NCI-H1694 treated with DMSO at 0.1 percent for 48 hours (cell line): ENCODE results near the gene MAN1C1.
"Not testable (repeated sequence)": the region's sequence is repeated elsewhere in the genome, so short reads cannot be mapped to it uniquely, and the experiment has no call there.

ENCODE experiments used
- DNase-seq: peaks from one replicate; lab custom pipeline; 2025; lab: John Stamatoyannopoulos, UW

Gene MAN1C1

DNA sequence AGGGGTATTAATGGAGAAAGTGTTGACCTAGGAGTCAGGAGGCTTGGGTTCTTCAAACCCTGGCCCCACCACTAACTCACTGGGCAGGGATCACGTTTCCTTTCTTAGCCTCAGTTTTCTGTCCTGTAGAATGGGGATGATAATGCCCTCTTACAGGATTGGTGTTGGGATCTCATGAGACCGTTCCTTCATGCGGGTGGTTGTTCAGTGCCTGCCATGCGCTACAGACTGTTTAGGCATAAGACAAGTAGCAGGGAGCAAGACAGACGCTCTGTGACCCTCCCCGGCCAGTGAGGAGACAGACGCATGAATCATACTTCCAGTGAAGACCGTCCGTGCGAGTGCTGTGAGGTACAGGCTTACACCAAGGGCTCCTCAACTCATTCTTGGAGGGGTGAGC lies 81.7 kb downstream of the MAN1C1 start:
- no peak for DNase-seq

DNA sequence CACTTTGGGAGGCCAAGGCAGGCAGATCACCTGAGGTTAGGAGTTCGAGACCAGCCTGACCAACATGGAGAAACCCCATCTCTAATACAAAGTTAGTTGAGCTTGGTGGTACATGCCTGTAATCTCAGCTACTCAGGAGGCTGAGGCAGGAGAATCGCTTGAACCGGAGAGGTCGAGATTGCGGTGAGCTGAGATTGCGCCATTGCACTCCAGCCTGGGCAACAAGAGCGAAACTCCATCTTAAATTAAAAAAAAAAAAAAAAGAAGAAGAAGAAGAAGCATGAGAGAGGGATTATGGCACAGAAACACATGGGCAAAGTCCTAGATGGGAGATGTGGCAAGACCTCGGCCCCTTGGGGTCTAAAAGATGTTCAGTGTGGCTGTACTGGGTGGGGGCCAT lies 82.5 kb downstream of the MAN1C1 start:
- DNase-seq = not testable (repeated sequence)

DNA sequence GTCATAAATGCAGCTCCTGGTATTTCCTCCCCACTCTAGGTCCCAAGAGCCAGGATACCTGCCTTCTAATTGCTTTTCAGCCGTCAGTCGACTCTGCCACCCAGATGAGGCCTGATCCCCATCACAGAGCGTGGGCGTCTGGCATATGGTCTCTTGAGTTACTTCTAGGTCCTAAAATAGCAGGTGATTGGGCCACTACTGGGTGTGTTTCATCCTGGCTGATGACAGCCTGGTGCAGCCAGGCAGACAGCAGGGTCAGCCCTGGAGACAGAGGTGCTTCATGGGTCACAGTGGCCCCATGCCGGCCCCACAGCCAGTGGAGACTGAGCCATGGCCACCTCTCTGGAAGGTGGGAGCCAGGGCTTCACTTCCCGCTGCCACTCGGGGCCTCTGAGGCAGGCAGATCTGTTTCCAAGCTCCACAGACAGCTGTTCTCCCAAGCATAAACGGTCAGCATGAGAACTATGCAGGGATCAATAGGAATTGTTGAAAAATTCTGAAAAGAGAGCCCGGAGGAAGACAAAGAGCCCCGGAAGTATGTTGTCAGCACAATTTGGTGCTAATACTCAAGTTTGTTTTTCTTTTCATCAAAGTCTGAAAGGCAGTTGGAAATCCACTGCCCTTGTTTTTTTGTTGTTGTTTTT lies 83.0 kb downstream of the MAN1C1 start:
- peak; percentile 5 for DNase-seq

DNA sequence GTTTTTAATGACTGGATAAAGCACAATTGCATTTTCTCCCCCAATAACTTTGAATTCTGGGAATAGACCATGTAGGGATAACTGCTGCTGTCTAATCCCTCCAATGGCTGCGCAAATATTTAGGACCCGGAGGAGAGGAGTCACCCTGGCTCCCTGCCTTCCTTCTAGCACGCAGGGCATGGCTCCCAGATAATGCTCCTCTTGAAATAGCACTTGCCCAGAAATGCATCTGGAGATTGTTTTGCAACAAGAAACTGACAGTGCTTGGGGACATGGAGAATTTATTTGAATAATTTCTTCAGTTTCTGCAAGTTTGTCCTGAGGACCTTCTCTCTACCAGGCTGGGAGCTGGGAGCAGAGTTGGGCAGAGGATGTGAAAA lies 83.5 kb downstream of the MAN1C1 start:
- DNase-seq = no peak

DNA sequence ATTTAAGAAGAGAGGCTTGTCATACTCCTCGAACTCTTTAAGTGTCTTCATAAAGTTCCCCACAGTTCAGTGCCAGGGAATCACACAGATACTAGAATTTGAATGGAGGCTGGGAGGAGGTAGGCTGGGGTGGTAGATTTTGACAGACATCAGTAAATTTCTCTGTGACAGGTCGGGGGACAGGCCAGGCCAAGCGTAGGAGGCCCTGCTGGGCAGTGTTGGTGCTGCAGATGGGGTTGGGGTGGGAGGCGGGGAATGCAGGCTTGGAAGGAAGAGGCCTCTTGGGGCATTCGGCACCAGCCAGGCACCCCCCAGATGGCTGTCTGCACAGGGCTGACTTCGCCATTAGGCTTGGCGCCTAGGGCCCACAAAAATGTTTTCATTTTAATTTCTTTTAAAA lies 84.0 kb downstream of the MAN1C1 start:
- no peak for DNase-seq

DNA sequence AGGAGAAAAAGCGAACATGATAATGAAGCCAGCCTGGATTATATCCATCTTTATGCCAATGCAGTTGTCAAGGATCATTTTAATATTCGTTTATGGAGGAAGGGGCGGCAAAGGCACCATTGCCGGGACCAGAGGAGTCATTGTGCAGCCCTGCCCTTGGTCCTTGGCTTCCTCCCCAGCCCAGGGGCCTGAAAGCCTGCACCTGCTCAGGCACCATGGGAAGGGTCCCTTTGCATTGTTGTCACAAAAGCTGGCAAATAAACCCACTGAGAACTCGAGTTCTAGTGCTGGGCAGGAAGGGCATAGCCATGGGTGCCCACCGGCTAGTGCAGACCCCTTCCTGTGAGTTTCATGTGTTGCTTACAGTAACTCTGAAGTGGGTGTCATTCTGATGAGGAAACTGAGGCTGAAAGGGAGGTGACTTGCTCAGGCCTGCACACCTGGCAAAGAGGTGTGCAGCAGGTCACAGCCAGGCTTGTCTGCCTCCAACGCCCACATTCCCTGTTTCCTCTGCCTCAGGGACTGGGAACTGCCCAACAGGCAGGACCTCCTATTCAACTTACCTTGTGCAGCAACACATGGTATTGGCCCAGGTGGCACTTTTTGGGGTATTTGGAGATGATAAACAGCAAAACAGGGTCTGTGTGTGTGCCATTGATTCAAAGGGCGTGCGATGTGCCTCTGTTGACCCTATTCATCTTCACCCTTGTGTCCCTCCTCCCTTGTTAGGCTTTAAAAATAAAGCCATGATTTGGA lies 84.6 kb downstream of the MAN1C1 start:
- DNase-seq = no peak

DNA sequence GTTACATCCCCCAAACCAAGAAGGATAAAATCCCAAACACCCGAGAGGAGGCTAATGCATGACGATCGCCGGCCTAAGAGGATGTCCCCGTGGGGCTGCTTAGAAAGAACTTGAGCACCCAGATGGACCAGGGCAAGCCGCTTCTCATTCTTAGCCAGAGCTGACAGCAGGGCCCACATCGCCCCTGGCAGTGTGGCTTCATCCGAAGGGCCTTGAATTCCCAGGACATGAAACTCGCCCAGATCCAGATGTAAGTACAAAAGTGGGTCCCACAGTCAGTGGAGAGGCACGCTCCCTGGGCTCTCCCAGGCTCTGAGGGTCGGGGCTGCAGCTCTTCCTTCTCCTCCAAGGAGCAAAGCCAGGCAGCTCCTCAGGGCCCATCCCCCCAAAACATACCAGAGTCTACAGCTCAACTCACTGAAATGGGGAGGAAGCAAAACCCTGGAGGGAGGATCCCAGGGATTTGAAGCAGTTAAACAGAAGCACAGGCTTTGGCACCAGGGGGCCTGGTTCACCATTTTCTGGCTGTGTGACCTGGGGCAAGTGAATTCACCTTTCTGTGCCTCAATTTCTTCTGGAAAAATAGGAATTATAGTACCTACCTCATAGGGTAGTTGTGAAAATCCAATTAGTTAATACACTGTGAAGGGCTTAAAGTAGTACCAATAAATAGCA lies 85.6 kb downstream of the MAN1C1 start:
- no peak for DNase-seq

DNA sequence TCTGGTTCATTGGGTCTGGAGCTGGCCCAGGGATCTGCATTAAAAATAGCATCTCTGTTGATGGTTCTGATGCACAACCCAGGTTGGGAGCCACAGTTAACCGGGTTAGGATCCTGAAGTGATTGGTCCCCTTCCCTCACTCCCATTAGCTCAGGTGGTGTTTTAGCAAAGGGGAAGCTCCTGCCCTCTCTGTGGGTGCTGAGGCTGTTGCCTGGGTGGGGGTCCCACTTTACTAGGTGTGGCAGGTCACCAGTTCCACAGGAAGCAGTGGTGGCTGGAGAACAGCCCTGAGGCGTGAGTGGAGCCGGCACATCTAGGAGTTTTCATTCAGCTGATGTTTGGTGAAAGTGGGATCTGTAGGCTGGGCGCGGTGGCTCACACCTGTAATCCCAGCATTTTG lies 86.5 kb downstream of the MAN1C1 start:
- DNase-seq = no peak

DNA sequence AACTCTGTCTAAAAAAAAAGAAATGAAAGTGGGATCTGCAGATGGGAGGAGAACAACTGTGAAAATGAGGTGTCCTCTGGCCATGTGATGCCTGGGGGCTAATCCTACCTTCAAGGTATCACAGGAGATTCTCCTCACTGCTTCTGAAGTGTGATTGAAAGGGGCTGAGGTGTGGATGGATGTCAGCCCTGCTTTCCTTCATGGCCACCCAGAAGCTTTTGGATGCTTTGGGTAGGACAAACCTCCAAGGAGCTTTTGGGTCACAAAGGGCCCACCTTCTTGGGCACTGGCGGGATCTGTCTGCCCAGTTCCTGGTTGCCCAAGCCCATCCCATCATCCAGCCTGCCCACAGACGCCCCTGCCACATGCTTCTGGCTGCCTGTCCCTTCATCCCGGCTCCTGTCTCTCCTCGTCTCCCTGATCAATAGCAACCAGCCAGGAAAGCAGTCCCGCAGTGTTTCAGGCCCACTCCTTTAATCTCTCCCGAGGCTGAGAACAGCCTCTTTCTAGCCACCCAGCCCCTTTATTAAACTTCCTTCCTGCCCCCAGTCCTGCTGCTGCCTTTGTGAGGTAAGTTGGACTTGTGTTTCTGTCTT lies 87.2 kb downstream of the MAN1C1 start:
- DNase-seq = no peak

DNA sequence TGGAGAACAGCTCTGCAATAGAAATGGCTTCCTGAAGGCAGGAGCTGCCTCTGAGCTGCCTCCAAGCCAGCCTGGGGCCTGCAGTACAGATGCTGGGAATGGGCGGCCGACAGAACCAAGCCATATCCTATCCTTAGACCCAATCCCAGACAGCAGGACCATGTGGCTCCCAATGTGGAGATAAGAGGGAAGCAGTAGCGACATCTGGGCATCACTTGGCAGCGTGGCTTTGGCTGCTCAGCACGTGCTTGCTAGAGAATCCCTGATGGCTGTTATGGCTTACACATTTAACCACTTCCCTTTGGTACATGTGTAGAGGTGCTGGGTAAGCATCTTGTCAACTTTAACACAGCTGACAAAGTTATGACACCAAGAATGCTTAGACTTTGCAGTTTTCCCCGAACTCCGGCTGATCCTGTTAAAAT lies 87.7 kb downstream of the MAN1C1 start:
- DNase-seq = peak; percentile 31

DNA sequence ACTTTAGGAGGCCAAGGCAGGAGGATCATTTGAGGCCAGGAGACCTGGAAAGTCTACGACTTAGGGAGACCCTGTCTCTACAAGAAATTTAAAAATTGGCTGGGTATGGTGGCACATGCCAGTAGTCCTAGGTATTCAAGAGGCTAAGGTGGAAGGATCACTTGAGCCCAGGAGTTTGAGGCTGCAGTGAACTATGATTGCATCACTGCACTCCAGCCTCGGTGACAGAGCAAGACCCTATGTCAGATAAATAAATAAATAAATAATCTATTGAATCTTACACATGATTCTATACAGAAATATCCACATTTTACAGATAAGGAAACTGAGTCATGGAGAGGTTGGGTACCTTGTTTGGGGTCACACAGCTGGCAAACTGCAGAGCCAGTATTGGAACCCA lies 89.1 kb downstream of the MAN1C1 start:
- no peak for DNase-seq

DNA sequence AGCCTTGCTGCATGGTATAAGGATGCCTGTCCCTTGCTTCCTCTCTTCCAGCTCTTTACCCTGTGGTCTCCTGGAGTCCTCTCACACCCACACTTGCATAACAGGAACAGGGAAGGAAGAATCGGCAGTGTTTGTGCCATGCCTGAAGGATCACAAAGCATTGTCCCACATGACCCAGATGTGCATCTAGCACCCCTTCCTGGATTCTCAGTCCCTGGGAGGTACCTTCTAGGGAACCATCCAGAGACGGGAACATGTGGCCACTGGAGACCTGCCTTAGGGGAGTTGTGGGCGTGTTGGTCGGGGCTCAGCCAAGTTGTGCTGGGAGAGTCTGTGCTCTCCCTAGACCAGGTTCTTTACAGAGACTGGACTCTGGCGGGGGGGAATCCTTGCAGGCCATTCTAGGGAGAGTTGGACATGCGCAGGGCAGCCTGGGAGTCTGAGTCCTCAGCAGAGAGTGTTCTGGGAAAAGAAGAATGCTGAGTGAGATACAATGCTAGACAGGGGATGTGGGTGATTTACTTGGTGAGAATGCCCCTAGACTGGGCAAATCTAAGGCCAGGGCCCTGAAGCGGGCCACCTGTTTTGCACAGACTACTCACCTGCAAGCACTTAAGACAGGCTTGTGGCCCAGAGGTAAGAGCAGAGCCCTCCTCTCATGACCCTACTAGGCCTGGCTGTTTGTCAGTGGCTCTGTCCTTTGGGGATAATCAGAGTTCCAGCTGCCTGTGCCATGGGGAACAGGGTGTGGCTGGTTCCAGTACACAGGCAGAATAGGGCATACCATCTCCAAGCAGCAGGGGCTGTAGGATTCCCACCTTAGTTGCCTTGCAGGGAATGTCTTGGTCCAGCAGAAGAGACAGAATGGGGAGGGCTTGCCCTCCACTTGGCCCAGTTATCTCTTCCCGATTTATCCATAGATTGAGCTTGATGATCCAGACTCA lies 89.8 kb downstream of the MAN1C1 start:
- no peak for DNase-seq

DNA sequence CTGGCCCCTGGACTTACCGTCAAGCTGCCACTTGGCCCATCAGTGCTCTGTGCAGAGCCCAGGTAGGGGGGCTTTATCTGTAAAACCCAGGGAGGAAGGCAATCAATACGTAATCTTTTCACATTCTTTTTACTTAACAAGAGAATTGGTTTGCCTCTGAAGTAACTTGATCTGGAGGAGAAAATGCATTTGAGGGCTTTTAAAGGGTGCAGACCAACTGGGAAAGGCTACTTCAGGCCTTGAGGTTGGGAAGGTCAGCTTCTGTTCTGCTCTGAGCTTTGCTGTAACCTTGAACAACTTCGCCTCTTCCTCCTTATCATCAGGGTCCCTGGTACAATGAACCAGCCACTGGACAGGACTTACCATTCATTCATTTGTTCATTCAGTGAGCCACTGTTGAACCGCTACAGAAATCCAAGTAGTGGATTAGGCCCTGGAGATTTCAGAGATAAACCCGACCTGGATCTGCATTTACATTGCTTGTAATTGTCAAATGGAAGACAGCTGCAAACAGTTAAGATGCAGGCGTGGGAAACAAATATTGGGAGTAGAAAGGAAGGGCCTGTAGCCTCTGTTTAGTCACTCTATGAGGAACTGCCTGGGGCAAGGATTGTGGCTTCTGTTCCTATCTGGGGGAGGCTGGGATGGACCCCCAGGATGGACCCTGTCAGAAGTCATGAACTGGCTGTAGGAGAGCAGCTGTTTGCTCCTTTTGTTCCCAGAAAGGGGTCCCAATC lies 90.9 kb downstream of the MAN1C1 start:
- DNase-seq = no peak

DNA sequence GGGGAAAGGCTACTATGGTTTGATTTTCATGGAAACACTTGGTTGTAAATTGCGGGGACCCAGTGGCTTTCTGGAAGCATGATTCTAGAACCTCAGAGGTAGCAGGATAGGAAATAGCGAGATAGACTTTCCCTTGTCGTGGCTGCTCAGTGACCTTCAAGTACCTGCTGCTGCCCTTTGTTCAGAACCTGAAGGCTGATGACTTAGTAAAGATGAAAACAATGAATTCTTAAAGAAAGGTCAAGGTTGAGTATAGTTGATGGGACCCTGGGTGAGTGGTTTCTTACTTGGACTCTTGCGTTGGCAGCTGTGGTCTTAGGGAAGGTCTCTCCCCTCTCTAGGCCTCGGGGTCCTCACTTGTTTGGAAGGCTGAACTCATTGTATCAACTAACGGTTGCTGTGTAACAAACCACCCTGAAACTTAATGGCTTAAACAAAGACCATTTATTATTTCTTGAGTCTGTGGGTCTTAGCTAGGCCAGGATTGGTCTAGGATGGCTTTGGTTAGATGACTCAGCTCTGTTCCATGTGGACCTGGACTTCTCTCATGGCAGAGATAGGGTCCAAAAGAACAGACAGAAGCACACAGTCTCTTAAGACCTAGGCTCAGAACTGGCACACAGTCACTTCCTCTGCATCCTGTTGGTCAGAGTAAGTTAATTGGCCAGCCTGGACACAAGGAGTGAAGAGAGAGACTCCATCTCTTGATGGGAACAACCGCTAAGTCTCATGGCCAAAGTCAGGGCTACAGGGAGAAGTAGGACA lies 94.2 kb downstream of the MAN1C1 start:
- DNase-seq = no peak

DNA sequence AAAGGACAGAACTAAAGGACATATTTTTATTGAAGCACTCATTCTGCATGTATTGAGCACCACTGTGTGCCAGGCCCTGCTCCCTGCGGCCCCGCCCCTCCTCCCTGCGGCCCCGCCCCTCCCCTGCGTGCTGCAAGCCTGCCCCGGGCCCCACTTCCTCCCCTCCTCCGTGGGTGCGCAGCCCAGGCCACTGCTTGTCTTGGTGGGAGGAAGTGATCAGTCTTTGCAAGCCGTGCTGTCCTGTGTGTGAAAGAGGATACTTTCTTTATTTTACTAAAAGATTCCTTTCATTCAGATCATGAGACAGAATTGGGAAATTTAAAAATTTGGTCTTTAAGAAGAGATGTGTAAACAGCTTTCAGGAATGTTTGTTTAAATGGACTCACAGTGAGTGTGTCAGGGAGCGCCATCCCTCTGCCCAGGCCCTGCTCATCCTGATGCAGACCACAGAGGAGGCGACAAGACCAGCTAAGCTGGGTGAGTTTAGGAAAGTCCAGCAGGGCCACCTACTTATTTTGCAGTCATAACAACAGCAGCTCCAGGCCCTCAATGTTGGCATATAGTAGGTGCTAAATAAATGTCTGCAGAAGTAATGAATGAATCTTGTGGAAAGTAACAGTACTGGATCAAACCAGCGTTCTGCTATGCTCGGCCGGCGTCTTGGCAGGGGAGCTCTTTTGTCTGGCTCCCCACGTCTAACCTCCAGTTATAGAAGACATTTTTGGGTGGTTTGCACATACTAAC lies 95.1 kb downstream of the MAN1C1 start:
- DNase-seq = no peak

DNA sequence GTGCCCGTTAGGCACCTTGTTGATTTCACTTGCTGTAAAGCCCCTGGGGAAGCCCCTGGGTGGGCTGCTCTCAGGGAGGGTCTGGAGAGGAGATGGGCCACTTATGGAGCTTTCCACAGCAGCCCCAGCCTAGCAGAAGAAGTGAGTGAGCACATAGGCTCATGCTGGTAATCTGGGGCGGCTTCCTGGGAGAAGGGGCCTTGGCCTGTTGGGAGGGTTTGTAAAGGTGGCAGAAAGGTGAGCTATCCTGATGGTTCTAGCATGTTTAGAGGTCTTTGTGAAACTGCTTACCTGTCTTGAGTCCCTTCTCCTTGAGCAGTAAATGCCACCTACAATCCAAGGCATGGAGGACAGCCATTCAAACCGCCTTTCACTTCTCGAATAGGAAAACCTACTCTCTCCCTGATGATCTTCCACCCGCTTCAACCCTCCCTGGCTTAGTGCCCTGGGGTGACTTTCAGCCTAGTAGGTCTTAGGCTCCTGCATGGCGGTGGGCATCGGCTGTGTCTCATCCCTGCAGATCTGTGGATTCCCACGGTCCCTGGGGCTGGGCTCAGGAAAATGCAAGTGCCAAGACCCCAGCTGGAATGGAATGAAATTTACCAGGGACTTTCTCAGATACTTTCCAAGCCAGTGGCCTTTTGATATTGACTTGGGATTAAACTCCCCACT lies 95.8 kb downstream of the MAN1C1 start:
- no peak for DNase-seq

DNA sequence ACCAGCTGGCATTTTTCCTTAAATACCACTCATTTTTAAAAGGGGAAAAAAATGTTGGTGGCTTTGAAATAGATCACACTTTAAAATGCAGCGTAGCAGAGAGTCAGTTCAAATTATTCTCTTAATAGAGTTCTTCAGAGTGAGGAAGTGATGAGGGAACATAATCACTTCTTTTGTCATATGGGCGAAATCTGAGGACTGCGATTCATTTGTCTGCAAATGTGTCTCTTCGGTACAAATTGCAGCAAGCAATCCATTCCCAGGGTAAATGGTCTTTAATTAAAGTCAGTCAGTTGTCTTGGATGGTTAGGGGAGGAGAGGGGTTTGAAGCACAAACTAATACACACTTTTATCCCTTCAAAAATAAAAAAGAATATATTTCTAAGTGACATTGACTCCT lies 97.4 kb downstream of the MAN1C1 start:
- DNase-seq = no peak

DNA sequence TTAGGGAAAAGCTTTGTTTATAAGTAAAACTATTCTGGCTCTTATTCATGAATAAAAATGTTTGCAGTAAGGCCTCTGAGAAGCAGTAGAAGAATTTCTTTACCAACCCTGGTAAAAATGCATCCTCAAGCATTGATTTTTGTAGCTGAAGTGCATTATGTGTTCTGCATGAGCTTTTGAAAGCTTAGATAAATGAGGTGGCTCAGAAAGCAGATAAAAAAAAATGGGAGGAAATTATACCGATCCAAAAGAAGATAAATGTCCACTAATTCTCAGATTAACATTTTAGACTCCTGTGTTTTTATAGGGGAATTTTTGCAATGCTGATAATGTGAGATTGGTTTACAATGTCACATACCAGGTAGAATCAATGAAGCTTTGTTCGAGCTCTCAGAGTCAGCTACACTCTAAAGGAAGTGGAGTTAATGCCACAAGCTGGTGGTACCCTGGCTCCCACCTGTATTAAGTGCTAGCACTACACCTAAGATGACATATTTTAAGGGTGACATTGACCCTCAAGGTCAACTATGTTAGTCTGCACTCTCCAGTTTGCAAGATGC lies 97.9 kb downstream of the MAN1C1 start:
- DNase-seq = no peak

DNA sequence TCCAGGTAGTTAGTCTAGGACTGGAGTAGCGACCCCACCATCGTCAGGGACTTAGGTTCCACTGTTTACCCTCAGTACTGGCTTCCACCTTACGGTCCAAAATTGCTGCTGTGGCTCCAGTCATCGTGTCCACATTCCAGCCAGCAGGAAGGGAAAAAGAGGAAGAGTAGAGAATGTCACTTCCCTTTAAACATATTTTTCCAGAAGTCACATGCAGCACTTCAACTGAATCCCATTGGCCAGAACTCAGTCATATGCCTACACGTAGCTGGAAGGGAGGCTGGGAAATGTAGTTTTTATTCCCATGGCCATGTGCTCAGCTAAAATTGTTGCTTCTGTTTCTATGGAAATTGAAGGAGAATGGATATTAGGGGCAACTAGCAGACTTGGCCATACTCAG lies 99.3 kb downstream of the MAN1C1 start:
- DNase-seq = peak; percentile 41
